NCI-H2081 (cell line): Measurements from ENCODE around the gene PAQR5.
"Not testable (repeated sequence)": the region's sequence is repeated elsewhere in the genome, so short reads cannot be mapped to it uniquely, and the experiment has no call there.

Experiments used
- DNase-seq, 2 experiments: peaks; one replicate each; lab custom pipeline; 2025; lab: John Stamatoyannopoulos, UW

Gene PAQR5

DNA sequence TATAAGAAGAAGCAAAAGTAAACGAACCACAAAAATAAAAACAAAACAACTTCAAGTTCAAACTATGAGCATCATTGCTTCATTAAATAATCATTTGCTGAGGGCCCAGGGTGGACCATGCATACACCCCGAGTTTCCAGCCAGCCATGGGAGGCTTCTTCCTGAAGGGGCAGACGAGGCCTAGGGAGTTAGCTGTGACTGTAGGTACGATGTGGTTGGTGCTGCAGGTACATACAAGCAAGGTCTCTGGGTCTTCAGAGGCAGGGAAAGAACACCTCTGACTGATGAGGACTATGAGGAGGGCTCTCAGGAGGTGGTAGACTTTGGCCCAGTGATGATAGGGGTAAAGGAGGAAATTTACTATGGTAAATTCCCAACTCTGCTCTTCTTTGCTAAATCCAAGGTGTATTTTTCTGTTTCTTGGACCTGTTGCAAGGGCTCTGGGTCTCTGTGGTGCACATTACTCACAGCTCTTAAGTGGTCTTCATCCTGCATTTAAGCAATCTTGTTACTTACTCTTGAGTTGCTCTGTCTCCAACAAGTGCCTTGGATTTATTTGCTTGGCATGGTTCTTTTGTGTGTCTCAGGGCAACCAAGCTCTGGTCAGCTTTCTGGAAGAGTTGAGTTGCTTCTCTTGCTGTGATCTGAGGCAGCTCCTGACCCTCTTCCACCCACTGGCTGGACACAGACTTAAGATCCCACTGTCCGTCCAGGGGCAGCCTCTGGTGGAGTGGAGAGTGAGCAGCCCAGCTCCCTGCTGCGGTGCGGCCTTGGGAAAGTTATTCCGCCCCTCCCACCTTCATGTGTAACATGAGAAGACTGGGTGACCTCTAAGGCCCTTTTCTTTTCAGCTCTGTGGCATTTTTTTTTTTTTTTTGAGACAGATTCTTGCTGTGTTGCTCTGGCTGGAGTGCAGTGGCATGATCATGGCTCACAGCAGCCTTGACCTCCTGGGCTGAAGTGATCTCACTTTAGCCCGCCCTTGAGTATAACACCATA is 59.4 kb downstream of the PAQR5 start:
- DNase-seq, result no peak

DNA sequence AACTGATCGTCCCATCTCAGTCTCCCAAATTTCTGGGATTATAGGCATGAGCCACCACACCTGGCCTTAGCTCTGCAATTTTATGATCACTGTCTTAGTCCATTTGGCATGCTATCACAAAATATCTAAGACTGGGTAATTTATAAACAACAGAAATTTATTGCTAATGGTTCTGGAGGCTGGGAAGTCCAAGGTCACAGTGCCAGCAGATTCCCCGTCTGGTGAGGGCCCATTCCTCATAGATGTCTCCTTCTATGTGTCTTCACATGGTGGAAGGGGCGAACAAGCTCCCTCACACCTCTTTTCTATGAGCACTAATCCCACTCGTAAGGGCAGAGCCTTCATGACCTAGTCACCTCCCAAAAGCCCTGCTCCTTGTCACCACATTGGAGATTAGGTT is 60.1 kb downstream of the PAQR5 start:
- DNase-seq, result no peak

DNA sequence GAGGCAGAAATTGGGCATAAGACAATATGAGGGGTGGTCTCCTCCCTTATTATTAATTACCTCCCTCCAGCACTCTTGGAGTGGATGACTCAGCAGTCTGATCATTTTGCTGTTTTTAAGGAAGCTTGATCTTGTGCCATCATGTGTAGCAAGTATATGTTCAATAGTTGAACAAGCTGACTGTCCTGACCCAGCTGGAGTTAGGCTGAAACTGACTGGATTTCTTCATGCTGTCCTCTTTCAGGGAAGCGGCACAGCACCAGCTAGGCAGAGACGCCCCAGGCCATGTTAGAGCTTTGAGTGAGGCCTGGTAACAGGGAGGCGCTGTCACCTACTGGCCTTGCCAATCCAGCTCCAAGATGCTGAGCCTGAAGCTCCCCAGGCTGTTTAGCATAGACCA is 61.0 kb downstream of the PAQR5 start:
- DNase-seq, result no peak

DNA sequence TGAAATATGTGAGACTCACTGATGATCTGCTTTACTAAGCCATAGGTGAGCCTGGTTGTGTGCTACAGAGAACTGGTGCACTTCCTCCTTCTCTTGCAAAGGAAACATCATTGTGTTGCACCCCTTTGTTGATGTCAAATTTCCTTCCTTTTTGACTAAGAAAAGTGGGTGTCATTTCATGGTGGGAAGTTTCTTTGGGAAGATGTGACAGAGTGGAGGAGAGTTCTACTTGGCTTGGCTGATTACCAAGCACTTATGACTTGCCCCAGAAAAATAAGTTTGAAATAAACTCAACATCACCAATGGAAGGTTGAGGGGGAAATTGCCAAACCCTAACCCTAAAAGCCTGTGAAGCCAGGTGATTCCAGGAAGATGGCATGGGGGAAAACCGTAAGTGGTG is 61.9 kb downstream of the PAQR5 start:
- DNase-seq, result no peak

DNA sequence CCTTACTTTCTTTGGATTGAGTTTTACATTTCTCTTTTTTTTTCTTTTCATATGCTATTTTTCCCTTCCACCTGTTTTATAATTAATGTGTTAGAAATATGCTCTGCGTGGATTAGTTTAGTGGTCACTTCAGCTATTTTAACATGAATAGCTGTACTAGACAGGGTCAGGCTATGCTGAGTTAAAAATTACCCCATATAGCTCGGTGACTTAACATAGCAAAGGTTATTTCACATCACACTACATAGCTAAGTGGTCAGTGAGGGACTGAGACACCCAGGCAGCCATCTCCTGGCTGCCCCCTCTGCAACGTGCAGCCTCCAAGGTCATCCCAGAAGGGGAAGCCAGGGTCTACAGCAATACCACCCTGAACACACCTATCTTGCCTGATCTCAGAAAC is 68.5 kb downstream of the PAQR5 start:
- DNase-seq, result no peak

- DNase-seq, result no peak
Measured at GRCh38 chr15:69369631-69370030, 70.9 kb downstream of the PAQR5 start.

- DNase-seq, result no peak
Measured at GRCh38 chr15:69373406-69373805, 74.7 kb downstream of the PAQR5 start.

DNA sequence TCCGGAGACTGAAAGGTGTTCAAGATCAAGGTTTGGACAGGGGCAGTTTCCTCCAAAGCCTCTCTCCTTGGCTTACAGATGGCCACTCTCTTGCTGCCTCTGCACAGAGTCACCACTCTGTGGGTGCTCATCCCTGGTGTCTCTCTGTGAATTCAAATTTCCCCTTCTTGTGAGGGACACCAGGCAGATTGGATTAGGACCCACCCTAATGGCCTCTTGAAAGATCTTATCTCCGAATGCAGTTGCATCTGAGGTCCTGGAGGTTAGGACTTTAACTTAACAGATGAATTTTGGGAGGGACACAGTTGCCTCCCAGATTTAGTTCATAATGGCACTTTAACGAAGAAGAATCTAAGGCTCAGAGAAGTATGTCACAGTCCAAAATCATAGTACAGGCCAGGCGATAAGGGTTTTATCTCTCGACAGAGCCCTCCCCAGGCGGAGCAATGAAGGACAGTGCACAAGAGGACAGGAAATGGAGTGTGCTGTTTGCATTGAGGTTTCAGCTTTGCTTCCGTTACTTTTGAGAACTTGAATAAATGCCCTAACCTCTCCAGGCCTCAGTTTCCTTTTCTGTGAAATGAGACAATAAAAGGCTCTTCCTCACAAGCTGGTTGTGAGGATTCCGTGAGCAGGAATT is 76.6 kb downstream of the PAQR5 start:
- no peak for DNase-seq

DNA sequence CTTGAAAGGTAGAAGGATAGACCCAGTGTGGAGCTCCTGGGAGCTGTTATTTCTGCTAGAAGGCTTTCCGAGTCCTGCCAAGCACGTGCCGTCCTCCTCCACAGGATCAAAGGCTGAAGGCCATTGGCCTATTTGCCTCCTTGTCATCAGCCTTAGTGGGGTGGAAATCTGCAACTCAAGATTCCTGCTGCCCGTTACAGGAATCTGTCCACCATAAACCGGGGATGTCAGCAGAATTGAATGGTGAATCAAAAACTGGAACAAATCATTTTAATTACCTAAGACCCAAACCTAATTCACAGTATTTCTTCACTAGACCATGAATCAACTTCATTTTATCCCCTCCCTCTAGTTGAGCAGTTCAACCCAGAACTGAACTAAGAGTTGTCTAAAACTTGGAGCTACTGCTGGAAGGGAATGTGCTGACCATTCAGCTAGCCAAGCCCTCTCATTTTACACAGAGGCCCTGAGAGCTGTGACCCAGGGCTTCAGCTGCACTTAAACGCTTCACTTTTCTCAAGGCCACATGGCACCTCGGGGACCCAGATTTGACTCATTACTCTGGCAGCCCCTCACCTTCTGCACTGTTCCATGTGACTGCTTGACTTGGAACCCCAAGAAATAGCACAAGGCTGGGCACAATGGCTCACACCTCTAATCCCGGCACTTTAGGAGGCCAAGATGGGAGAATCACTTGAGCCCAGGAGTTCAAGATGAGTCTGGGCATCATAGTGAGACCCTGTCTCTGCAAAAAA is 78.7 kb downstream of the PAQR5 start:
- no peak for DNase-seq

DNA sequence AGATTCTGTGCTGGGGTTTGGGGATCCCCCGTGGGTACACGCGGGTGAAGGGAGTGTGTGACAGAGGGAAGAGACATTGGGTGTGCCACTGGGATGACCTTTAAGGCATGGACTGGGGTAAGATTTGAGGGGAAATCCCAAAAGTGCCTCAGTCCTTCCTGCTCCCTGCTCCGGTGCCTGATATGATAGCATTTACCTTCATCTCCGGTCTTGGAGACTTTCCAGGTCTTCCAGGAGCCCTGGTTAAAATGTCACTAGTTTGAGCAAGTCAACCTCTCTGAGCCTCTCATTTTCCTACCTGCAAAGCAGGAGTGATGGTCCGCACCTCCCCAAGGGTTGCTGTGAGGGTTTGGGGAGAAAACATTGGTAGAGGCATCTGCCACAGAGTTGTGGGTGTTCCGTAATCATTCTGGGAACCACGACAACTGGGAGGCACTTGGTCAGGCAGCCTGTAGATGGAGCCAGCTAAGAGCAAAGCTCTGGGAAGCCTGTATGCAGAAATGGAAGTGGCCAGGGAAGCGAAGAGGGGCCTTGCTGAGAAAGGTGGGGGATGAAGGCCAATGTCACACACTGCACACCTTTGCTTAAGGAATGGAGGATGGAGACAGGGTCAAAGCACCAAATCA is 81.5 kb downstream of the PAQR5 start:
- no peak for DNase-seq

- no peak for DNase-seq
Measured at GRCh38 chr15:69380726-69381105, 82.0 kb downstream of the PAQR5 start.

GRCh38 chr15:69382176-69382575 is 83.5 kb downstream of the PAQR5 start:
- DNase-seq, result not testable (repeated sequence)

GRCh38 chr15:69384066-69384465 is 85.4 kb downstream of the PAQR5 start:
- DNase-seq, result not testable (repeated sequence)

DNA sequence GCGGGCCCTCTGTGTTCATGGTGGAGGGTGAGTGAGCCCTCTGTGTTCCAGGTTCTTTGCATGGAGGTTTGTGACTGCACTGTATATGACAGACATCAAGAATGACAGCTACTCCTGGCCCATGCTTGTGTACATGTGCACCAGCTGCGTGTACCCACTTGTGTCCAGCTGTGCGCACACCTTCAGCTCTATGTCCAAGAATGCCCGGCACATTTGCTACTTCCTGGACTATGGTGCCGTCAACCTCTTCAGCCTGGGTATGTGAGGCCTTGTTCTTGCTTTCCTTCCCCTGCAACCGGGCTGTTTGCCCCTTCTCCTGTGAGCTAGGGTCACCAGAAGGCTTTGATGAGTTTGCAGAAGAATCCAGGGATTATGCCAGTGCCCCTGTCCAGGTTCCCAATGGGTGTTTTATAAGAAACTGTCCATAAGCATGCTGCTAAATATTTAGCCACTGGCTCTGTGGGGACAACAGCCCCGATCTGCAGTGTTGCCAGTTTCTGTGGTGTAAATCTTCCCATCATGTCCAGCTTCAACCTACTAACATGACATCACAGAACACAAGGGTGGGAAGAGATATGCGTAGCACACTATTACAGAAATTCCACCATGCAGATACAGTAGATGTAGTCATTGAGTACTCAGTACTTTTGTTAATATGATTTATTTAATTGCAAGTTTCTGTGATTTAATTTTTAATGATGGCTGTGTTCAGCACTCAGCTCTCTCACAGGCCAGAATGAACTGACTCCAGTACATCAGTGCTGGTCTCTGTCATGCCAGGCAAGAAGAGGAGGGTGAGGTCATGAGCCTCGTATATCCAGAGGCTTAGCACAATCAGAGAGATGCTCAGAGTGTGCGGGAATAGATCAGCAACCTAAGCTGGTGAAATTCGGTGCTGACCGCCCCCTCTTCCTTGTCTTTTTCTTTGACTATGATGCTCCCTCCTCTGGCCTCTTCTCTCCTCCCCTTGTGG is 86.2 kb downstream of the PAQR5 start:
- no peak for DNase-seq

DNA sequence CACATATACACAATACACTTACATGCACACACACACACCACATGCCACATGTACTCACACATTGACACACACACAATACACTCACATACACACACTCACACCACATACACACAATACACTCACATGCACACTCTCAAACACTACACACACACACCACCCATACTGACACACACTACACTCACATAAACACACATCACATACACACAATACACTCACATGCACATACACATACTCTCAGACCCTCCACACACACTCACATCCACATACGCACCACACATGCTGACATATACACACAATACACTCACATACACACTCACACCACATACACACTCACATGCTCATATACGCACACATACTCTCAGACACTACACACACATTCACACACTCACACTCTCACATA is 87.1 kb downstream of the PAQR5 start:
- DNase-seq, result no peak

DNA sequence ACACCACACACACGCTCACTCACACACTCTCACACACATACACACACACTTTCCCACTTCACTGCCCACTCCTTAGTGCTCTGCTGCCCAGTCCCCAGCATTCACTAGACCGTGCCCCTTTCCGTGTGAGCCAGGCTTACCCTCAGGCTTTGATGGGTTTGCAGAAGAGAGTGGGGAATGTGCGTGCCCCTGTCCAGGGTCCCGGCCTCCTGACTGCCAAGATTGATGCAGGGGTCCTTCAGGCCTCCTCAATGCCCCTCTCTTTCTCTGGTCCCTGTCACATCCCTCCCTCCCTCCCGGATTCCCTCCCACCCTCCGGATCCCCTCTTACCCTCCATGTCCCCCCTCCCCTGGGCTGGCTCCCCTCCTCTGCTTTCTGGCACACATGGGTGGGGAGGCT is 87.6 kb downstream of the PAQR5 start:
- DNase-seq, result no peak

DNA sequence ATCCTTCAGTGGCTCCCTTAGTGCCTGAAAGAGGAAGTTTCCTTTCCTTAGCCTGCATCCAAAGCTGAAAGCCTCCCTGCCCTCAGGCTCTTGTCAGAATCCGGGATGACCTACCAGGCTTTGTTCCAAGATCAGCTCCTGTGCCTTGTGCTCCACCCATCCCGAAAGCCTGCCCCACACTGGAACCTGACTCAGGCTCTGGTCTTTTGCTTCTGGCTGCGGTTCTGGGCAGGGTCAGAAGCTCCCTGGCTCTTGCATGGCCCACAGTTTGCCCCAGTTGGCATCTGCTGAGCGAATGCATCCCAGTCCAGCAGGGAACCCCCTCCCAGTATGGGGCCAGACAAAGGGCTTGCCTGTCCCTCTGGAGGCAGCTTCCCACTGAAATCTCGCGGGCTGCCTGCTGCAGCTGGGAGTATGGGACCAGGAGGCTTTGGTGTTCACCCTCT is 89.6 kb downstream of the PAQR5 start:
- DNase-seq, result no peak

DNA sequence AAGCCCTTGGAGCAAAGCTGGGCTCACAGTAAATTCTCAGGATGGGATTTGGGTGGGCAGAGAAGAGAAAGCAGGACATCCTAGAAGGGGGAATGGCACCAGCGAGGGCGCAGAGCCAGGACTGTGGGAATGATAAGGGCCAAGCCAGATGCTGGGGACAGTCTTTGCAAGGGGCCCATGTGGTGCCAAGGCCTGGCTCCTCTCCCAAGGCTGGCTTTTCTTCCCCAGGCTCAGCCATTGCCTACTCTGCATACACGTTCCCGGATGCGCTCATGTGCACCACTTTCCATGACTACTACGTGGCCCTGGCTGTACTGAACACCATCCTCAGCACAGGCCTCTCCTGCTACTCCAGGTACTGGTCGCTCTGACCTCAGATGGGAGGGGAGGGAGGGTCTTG is 90.7 kb downstream of the PAQR5 start:
- DNase-seq, result no peak

DNA sequence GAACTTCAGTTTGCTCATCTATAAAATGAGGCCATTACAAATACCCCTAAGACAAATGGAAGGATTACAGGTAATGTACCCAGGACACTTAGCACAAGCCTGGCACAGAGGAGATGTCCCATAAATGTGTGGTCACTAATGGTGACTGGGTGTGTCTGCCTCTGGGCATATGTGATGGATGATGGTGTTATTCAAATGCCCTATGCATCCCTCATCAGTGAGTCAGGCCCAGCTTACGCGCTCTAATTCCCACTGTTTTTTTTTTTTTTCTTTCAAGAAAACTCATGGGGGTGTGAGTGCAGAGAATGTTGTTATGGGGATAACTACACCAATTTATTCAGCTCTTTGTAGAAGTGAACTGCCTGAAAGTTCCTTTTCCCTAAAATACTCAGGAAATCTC is 91.9 kb downstream of the PAQR5 start:
- no peak for DNase-seq

GRCh38 chr15:69391046-69391757 is 92.5 kb downstream of the PAQR5 start:
- DNase-seq, result no peak
